ENCODE measurements around the gene C1QL3.

Gene C1QL3

GRCh38 chr10:16521311-16522016 lies at the start of gene C1QL3:
Gene C1QL3 (minus strand): TSS chr10:16521879. CDS start chr10:16521065, 814 bp downstream.
- DNase-seq = peak; percentile 13

DNA sequence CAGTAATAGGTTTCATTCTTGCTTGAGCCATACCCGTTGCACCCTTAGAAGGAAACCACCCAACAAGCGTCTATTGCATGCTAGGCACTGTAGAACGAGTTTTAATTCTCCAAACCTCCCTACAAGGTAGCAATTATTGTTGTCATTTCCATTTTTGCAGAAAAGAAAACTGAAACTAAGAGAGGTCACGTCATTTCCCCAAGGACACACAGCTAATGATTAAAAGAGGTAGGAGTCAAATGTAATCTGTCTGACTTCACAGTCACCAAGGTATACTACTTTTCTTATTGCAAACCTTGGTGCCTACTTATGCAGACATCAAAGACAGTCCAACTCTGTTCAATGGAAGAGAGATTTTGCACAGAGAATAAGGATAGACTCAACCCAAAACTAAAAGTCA lies 49.1 kb upstream of the C1QL3 start:
- no peak for DNase-seq

- no peak for DNase-seq
These were observed 44.6 kb upstream of the C1QL3 start for GRCh38 chr10:16566202-16566805.

GRCh38 chr10:16565604-16566003 lies 43.9 kb upstream of the C1QL3 start:
- no peak for DNase-seq

GRCh38 chr10:16562891-16563290 lies 41.2 kb upstream of the C1QL3 start:
- DNase-seq = no peak

DNA sequence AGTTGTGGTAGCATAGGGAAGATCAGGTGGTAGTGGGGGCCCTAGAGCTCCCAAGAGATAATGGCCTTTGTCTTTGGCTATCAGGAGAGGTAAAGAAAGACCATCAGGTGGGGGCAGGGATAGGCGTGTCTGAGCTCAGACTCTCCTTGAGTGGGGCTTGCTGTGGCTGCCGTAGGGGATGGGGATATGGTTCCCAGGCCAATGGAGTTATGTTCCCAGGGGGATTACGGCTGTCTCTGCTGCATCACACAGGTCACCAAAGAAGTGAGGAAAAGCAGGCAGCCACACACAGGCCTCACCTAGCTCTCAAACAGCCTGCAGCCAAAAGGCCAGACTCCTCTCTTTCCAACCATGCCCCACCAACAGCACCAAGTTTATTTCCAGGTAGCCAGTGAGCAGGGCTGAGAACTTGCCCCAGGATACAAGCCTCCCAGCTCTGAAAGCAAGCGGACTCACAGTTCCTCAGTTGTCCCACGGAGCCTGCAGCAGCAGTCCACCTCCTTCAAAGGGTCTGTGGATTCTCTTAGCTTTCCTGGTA lies 37.6 kb upstream of the C1QL3 start:
- DNase-seq = no peak

- DNase-seq = no peak
These were observed 26.3 kb upstream of the C1QL3 start for GRCh38 chr10:16547973-16548372.

DNA sequence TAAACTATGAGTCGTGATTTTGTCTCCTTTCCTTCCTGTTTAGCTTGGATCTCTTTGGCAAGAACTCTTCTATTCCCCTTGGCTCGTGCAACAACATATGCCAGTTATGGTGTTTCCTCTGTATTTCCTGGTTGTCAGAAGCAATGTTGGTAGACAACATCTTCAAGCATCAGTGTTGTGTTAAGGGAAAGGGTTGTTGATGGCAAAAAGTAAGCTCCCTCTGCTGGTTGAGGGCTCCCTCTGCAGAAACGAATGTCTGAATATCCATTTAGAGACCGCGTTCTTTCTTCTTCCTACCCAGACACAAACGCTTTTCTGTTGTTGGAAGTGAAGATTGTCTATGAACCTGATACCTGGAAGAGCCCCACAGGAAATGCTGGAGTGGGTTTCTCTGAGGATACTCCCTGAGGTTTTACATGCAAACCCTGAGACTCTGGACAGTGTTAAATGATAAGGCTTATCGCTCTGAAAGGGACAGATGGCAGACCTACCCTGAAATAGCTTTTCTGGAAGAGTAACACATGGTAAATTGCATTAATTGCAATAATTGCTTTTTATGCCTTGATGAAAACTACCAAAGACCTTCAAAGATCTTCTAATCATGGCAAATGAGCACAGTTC lies 23.5 kb upstream of the C1QL3 start:
- DNase-seq = no peak

- DNase-seq = no peak
These were observed 22.9 kb upstream of the C1QL3 start for GRCh38 chr10:16544591-16544990.

- DNase-seq = no peak
These were observed 22.4 kb upstream of the C1QL3 start for GRCh38 chr10:16544099-16544498.

DNA sequence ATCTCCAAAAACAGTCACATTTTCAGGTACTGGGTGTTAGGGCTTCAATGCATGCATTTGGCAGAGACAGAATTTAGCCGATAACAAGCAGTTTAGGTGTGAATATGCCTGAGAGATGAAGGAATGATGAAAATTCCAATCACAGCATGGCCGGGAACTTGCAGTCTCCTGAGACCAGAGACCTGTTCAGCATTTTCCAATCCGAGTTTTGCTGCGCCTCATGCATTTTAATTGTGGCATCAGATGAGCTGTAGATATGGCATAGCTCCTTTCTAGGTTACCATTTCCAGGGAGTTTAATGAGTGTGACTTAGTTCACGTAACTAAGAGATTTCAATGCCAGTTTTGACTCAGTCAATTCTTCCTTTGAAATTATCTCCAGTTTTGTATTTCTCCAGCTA lies 14.5 kb upstream of the C1QL3 start:
- DNase-seq = no peak

DNA sequence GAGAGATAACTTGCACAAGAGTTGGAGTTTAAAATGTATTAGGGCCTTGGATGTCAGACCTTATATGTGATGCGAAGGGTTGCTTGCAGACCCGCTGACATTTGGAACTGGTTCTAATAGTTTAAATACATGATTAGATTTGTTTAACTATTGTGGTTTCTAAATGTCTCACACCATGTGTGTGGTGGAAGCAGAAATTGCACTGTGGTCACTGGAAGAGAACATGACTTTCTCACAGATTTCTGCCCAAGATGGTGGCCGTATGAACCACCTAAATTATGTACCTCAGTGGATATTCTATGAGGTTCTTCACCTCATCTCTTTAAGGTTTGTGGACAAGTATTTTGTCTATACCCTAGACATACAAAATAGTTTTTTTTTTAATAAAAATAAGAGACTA lies 8.2 kb upstream of the C1QL3 start:
- no peak for DNase-seq

DNA sequence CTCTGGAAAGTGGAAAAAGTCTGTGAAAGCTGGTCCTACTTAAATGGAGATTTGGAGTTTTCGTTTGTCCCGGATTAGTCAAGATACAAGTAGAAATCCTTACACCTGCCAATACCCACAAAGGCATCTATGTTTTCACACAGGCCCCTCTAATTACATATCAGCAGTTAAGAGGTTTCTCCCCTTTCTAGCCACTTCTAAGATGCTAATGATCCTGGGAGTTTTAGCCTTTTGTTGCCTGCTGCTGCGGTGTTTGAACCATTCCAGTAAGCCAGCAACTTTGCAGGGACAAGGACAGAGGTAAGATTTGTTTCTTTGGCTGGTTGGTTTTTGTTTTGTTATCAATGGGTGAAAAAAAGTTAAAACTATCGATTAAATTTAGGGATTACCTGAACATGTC lies 5.8 kb upstream of the C1QL3 start:
- no peak for DNase-seq

- DNase-seq = no peak
These were observed 779 bp downstream of the C1QL3 start for GRCh38 chr10:16520900-16521299.

DNA sequence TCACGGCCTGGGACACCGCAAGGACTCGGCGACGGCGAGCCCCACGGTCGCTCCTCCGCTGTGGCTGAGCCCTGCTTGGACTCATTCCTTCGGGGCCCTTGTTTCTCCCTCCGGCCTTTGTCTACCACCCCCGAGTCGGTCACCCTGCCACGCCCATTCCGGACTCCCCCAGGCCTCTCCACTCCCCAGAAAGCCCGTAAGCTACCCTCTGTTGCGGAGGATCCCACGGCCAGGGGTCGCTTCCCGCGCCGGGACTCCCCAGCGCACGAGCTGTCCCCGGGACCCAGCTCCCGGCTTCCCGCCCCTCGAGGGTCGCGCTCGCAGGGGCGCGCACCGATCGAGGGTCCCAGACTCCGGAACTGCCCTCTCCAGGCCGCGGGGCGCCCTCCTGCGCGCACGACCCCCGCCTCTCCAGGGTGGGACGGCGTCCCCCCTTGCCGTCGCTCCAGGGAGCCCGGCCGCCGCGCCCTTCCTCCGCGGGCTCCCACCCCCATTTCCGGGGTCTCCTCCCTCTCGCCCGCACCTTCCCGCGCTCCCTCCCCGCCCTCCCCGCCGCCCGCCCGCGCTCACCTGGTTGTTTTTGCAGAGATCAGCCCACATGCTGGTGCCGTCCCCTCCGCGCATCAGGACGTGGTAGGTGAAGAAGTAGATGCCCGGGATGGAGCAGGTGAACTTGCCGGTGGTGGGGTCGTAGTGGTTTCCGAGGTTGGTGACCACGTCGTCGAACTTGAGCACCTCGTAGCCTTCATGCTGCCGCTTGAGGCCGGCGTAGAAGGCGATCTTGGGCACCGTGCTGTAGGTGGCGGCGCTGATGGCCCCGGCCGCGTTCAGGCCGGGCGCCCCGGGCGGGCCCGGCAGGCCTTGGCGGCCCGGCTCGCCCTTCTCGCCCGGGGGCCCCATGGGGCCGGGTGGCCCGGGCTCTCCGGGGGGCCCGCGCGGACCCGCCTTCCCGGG lies 1.5 kb downstream of the C1QL3 start:
- no peak for DNase-seq

DNA sequence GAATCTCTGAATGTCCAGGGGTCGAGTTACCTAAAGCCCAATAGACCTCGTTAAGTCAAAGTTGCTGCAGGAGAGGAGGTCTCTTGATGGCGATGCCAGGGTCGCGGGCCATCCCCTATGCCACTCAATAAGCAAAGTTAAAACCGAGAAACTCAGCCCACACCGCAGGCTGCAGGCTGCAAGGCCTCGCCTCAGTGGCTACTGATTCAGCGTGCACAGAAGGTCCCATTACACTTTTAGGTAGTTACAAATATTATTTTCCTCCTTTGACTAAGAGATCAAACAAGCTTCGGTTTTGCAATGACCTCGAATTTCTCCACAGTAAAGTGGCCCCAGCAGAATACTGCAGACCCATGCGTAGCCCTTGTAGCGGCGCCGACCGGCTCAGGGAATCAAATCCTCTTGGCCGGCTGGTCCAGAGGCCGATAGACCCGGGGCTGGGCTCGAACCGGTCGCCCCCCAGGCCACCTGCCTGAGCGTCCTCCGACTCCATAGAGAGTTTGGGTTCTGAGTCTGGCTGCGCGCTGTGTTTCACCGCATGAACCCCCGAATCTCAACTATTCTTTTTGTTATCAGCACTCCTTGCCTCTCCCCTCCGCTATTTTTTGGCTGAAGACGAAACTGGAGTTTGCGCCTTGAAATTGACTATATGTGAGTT lies 2.3 kb downstream of the C1QL3 start:
- no peak for DNase-seq

- DNase-seq = no peak
These were observed 2.9 kb downstream of the C1QL3 start for GRCh38 chr10:16518822-16519221.

DNA sequence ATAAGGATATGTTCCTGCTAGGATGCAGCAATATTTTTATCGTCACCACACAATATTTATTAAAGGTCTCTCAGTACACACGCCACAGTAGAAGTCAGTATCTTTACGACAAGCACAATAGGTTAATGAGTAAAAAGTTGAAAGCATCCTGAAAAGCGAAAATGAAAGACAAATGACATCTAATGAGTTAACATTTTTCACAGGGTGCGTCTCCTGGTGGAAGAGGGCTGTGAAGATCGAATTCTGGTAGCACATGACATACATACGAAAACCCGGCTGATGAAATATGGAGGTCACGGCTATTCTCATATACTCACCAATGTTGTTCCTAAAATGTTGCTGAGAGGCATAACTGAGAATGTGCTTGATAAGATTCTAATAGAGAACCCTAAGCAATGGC lies 10.8 kb downstream of the C1QL3 start:
- no peak for DNase-seq

GRCh38 chr10:16509996-16510395 lies 11.7 kb downstream of the C1QL3 start:
- DNase-seq = no peak

- no peak for DNase-seq
These were observed 16.5 kb downstream of the C1QL3 start for GRCh38 chr10:16505161-16505560.

GRCh38 chr10:16497911-16498310 lies 23.8 kb downstream of the C1QL3 start:
- no peak for DNase-seq

DNA sequence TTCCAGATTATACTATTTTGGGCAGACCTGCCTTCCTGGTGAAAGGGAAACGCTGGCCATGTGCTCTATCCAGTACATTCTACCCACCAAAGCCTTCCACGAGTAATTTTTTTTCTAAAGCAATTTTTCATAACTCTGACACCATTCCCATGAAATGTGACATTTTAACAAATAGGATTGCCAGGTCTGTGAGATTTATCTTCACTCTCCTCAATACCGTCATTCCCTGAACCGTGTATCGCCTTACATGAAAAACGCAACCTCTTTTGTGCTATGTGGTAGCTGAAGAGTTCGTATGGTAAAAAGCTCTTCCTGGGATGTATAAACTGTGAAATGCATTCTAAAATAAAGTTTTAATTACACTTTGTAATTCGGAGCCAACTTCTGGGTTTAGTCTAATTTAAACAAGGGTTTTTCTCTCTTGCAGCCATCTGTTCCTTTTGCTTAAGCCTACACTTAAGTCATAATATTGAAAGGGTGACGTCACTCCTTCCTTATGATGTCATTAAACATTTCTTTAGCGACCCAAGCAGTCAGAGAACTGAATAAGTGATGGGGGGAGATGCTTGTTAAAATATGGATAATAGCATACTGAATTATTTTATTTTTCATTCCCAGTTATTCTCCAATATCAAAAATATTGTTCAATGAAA lies 27.7 kb downstream of the C1QL3 start:
- no peak for DNase-seq

Measured in NCI-H1092 (cell line).